CD14-positive monocyte (primary cell): ENCODE measurements around the gene SMIM7. TPM values are rescaled to one million over a fixed set of nuclear protein-coding genes. Genes with fewer than 3 reads are reported as not detected.

ENCODE experiments used
- DNase-seq, 3 donors: peaks; one replicate each; pipeline ENCODE4 v3.0.0-alpha.2; 2011 to 2022
- H2AFZ ChIP-seq: 2 replicates; pipeline ENCODE4 v1.6.0; 2012; ENCODE audit warnings: mild to moderate bottlenecking, low read depth, low read length, inconsistent platforms; ENCODE audit not compliant: insufficient read depth, poor library complexity, severe bottlenecking
- H3K27ac ChIP-seq, 2 donors: 1 replicate in 1 of 2; 2 replicates in 1 of 2; pipeline ENCODE4 v1.5.1; 2012 to 2013; ENCODE audit warnings: low read length in 2 of 2, control low read depth in 1 of 2, inconsistent platforms in 1 of 2, low read depth in 1 of 2, mild to moderate bottlenecking in 1 of 2
- H3K27me3 ChIP-seq, 2 donors: one replicate each; pipeline versions ENCODE4 v1.6.0 to v1.6.1; 2011 to 2013; ENCODE audit warnings: low read length in 2 of 2; ENCODE audit not compliant: control insufficient read depth in 2 of 2, insufficient read depth in 2 of 2
- H3K36me3 ChIP-seq, 2 donors: replicated peaks in 1 of 2; 1 replicate in 1 of 2; 2 replicates in 1 of 2; pipeline versions ENCODE4 v1.5.1 to v1.6.1; 2012 to 2013; ENCODE audit warnings: low read length in 2 of 2, control low read depth in 1 of 2, inconsistent platforms in 1 of 2, mild to moderate bottlenecking in 1 of 2; ENCODE audit not compliant: insufficient read depth in 2 of 2, control insufficient read depth in 1 of 2
- H3K4me1 ChIP-seq, 2 donors: 1 replicate in 1 of 2; 2 replicates in 1 of 2; pipeline versions ENCODE4 v1.5.1 to v1.6.1; 2012 to 2013; ENCODE audit warnings: low read length in 2 of 2, control low read depth in 1 of 2, inconsistent platforms in 1 of 2, mild to moderate bottlenecking in 1 of 2, moderate library complexity in 1 of 2; ENCODE audit not compliant: insufficient read depth in 2 of 2, control insufficient read depth in 1 of 2
- H3K4me2 ChIP-seq: replicated peaks from 2 replicates; pipeline ENCODE3; 2012; ENCODE audit warnings: low read length, moderate library complexity, mild to moderate bottlenecking; ENCODE audit not compliant: poor library complexity, severe bottlenecking; ENCODE audit errors: extremely low read depth
- H3K4me3 ChIP-seq, 3 experiments: fragments of 200-600 bp in 1 of 3; sonication (generic) in 1 of 3; replicated peaks in 1 of 3; 1 replicate in 2 of 3; 2 replicates in 1 of 3; pipeline ENCODE4 v1.5.1; 2011 to 2013; ENCODE audit warnings: low read length in 3 of 3, mild to moderate bottlenecking in 3 of 3, control low read depth in 2 of 3, low read depth in 2 of 3, inconsistent platforms in 1 of 3, moderate library complexity in 1 of 3
- H3K79me2 ChIP-seq: 2 replicates; pipeline ENCODE4 v1.6.0; 2012; ENCODE audit warnings: mild to moderate bottlenecking, control low read depth, inconsistent platforms, low read length, moderate library complexity; ENCODE audit not compliant: insufficient read depth
- H3K9ac ChIP-seq: 2 replicates; pipeline ENCODE4 v1.6.0; 2017; ENCODE audit warnings: low read length, mild to moderate bottlenecking; ENCODE audit not compliant: insufficient read depth, poor library complexity, severe bottlenecking
- H3K9me3 ChIP-seq, 2 donors: replicated peaks in 1 of 2; 1 replicate in 1 of 2; 2 replicates in 1 of 2; pipeline versions ENCODE4 v1.5.1 to v1.6.1; 2012 to 2013; ENCODE audit warnings: low read length in 2 of 2, control low read depth in 1 of 2; ENCODE audit not compliant: control insufficient read depth in 1 of 2, insufficient read depth in 1 of 2
- H4K20me1 ChIP-seq: 2 replicates; pipeline ENCODE4 v1.6.0; 2012; ENCODE audit warnings: mild to moderate bottlenecking, low read length, control low read depth, moderate library complexity; ENCODE audit not compliant: insufficient read depth
- H3K27ac Mint-ChIP-seq, 7 donors: one replicate each; pipeline ENCODE4 v1.8.0; 2020; ENCODE audit warnings: mild to moderate bottlenecking in 7 of 7, mixed read lengths in 7 of 7, moderate library complexity in 6 of 7, inconsistent platforms in 2 of 7
- H3K27me3 Mint-ChIP-seq, 3 donors: one replicate each; pipeline ENCODE4 v1.8.0; 2021 to 2022; ENCODE audit warnings: low read depth in 3 of 3, mild to moderate bottlenecking in 3 of 3, mixed read lengths in 3 of 3, moderate library complexity in 3 of 3, inconsistent platforms in 1 of 3
- H3K36me3 Mint-ChIP-seq, 2 donors: one replicate each; pipeline ENCODE4 v1.8.0; 2020; ENCODE audit warnings: mixed read lengths in 2 of 2, inconsistent platforms in 1 of 2, mild to moderate bottlenecking in 1 of 2
- H3K4me1 Mint-ChIP-seq: one replicate; pipeline ENCODE4 v1.8.0; 2020; ENCODE audit warnings: mild to moderate bottlenecking, mixed read lengths
- H3K4me3 Mint-ChIP-seq, 2 donors: one replicate each; pipeline ENCODE4 v1.8.0; 2020; ENCODE audit warnings: mild to moderate bottlenecking in 2 of 2, mixed read lengths in 2 of 2, moderate library complexity in 1 of 2
- H3K9me3 Mint-ChIP-seq, 7 donors: one replicate each; pipeline ENCODE4 v1.8.0; 2020 to 2022; ENCODE audit warnings: mixed read lengths in 7 of 7, mild to moderate bottlenecking in 6 of 7, moderate library complexity in 6 of 7, inconsistent platforms in 2 of 7
- CTCF ChIP-seq: fragments of 200-600 bp; IDR thresholded peaks from one replicate; pipeline ENCODE4 v1.8.0; 2022; ENCODE audit warnings: antibody characterized with exemption, mild to moderate bottlenecking
- WGBS: methylation state at CpG from one replicate; pipeline ENCODE4 v1.1.5; 2013; ENCODE audit warnings: missing lambda C conversion rate; ENCODE audit not compliant: insufficient coverage; 5-methylcytosine and 5-hydroxymethylcytosine counted together
- intact Hi-C, 2 donors: fragments of 100-400 bp; cut with micrococcal nuclease; formaldehyde crosslinking; loops; one replicate each; pipeline versions ENCODE4 v1.15.0 to v1.15.1; 2023
- polyA plus RNA-seq, 3 donors: library from polyadenylated mRNA; depleted of rRNA in 1 of 3; unstranded in 2 of 3; stranded (reverse) in 1 of 3; fragments of 300-500 nt in 2 of 3; fragments of >200 nt in 1 of 3; fragmentation: Illumina TruSeq in 2 of 3; gene quantifications; 1 replicate in 2 of 3; 2 replicates in 1 of 3; pipeline ENCODE4 v1.2.3, GENCODE V29; 2012 to 2021

The SMIM7 gene
- polyA plus RNA-seq, 3 donors: 65.5 to 91.7 (median 86.7) TPM

- peaks cover 34% of the 10 kb centered on the region for H3K4me1 Mint-ChIP-seq
- no peak overlapping the region for H3K9ac ChIP-seq
- peak overlapping the region; percentile 37 for H2AFZ ChIP-seq
- no peak overlapping the region for H3K4me3 ChIP-seq
- H3K27ac ChIP-seq: no peak overlapping the region
- H3K27me3 ChIP-seq: no peaks in the 10 kb centered on the region
- peaks cover 3% of the 10 kb centered on the region for H3K79me2 ChIP-seq
- peaks cover 4 to 8% (median 4%) of the 10 kb centered on the region in 3 donors for H3K27me3 Mint-ChIP-seq
- intact Hi-C loops: no loop called here
- H3K4me3 Mint-ChIP-seq: peak overlapping the region in 1 of 2 donors; percentile 11
- peaks cover 38 to 57% of the 10 kb centered on the region in 2 donors for H3K4me1 ChIP-seq
- WGBS: no CpG with 5 or more reads among the region's 9 CpGs
- peaks cover 4 to 34% of the 10 kb centered on the region in 2 donors for H3K36me3 ChIP-seq
- no peak overlapping the region for H3K4me2 ChIP-seq
- H3K27ac Mint-ChIP-seq: peak overlapping the region in 1 of 7 donors; percentile 40
- TF ChIP-seq CTCF: no peak
- H4K20me1 ChIP-seq: no peaks in the 10 kb centered on the region
- H3K9me3 ChIP-seq: peaks cover 8 to 15% of the 10 kb centered on the region in 2 donors
- peaks cover 23 to 37% of the 10 kb centered on the region in 2 donors for H3K36me3 Mint-ChIP-seq
- no peak for DNase-seq
- peaks cover 12 to 24% (median 17%) of the 10 kb centered on the region in 7 donors for H3K9me3 Mint-ChIP-seq
Observed at GRCh38 chr19:16678498-16678897, 18.6 kb upstream of the SMIM7 start.

- H3K27ac Mint-ChIP-seq: peak overlapping the region; percentile 59 to 92 (median 81)
- Histone ChIP-seq H3K27me3 (no peaks in the 10 kb centered on the region), H3K4me2 (no peak overlapping the region), H3K36me3 (peaks cover 4 to 26% of the 10 kb centered on the region in 2 donors), H3K4me1 (peaks cover 50 to 72% of the 10 kb centered on the region in 2 donors), H3K9me3 (peaks cover 8 to 15% of the 10 kb centered on the region in 2 donors), H3K79me2 (peaks cover 4% of the 10 kb centered on the region), H4K20me1 (no peaks in the 10 kb centered on the region), H3K27ac (peak overlapping the region; percentile 26 to 76), H2AFZ (no peak overlapping the region), H3K9ac (no peak overlapping the region), H3K4me3 (peak overlapping the region in 1 of 3 experiments; percentile 46)
- peaks cover 46% of the 10 kb centered on the region for H3K4me1 Mint-ChIP-seq
- H3K27me3 Mint-ChIP-seq: peaks cover 2 to 7% (median 4%) of the 10 kb centered on the region in 3 donors
- TF ChIP-seq CTCF: no peak
- intact Hi-C loops: no loop called here
- H3K9me3 Mint-ChIP-seq: peaks cover 12 to 20% (median 17%) of the 10 kb centered on the region in 7 donors
- no peak overlapping the region for H3K4me3 Mint-ChIP-seq
- peak; percentile 49 to 76 (median 70) for DNase-seq
- peaks cover 18 to 32% of the 10 kb centered on the region in 2 donors for H3K36me3 Mint-ChIP-seq
Observed at GRCh38 chr19:16677055-16677454, 17.1 kb upstream of the SMIM7 start.
